Peyer's patch (tissue), 4 donors: ENCODE results near the gene KAT2A. TPM values are rescaled to one million over a fixed set of nuclear protein-coding genes. Genes with fewer than 3 reads are reported as not detected.
A peak's percentile ranks its signal among the peaks of the same experiment; 100 is the strongest.

ENCODE experiments used
- DNase-seq, 3 donors: peaks; one replicate each; pipeline ENCODE4 v3.0.0-alpha.2; 2017 to 2019
- H3K27ac ChIP-seq, 4 donors: fragments of 200-600 bp; sonication (generic); one replicate each; pipeline ENCODE4 v1.5.1; 2016 to 2019
- H3K27me3 ChIP-seq, 2 donors: fragments of 200-600 bp; sonication (generic); one replicate each; pipeline ENCODE4 v1.5.1; 2019
- H3K36me3 ChIP-seq, 3 donors: fragments of 200-600 bp; sonication (generic); one replicate each; pipeline ENCODE4 v1.5.1; 2016 to 2019
- H3K4me1 ChIP-seq, 4 donors: fragments of 200-600 bp; sonication (generic); one replicate each; pipeline ENCODE4 v1.5.1; 2016 to 2019
- H3K4me3 ChIP-seq, 4 donors: fragments of 200-600 bp; sonication (generic); 1 replicate in 3 of 4; 2 replicates in 1 of 4; pipeline ENCODE4 v1.5.1; 2016 to 2019; ENCODE audit warnings: mild to moderate bottlenecking in 1 of 4
- H3K9me3 ChIP-seq, 4 donors: fragments of 200-600 bp; sonication (generic); one replicate each; pipeline ENCODE4 v1.5.1; 2016 to 2019; ENCODE audit warnings: mild to moderate bottlenecking in 1 of 4
- CTCF ChIP-seq, 6 experiments: fragments of 450-650 bp in 4 of 6; fragments of 200-600 bp in 2 of 6; sonication (generic) in 1 of 6; IDR thresholded peaks; one replicate each; pipeline ENCODE4 v1.5.1; 2017 to 2019; ENCODE audit warnings: antibody characterized with exemption in 6 of 6, mild to moderate bottlenecking in 3 of 6, moderate library complexity in 1 of 6
- POLR2A ChIP-seq, 2 donors: fragments of 450-650 bp; IDR thresholded peaks; one replicate each; pipeline ENCODE4 v1.5.1; 2017; ENCODE audit warnings: antibody characterized with exemption in 2 of 2, mild to moderate bottlenecking in 2 of 2, moderate library complexity in 2 of 2
- total RNA-seq, 4 donors: library from RNA; depleted of rRNA; stranded (reverse); fragments of >200 nt; gene quantifications; one replicate each; pipeline ENCODE4 v1.1.0, GENCODE V29; 2016

The KAT2A gene
- total RNA-seq, 4 donors from 2014 or later: 9.8 to 172 (median 38.4) TPM

GRCh38 chr17:42106009-42106408 lies 15.2 kb downstream of the KAT2A start:
- H3K9me3 ChIP-seq: no peaks in the 10 kb centered on the region
- H3K27ac ChIP-seq: no peak overlapping the region
- H3K36me3 ChIP-seq: peaks cover 0 to 15% (median 0%) of the 10 kb centered on the region in 3 donors
- no peak for DNase-seq
- H3K4me3 ChIP-seq: no peak overlapping the region
- H3K27me3 ChIP-seq: no peaks in the 10 kb centered on the region
- no peak for TF ChIP-seq CTCF (IDR thresholded peaks at IDR 0.05)
- TF ChIP-seq POLR2A (IDR thresholded peaks at IDR 0.05): no peak
- peaks cover 0 to 2% (median 0%) of the 10 kb centered on the region in 4 donors for H3K4me1 ChIP-seq

- Histone ChIP-seq H3K9me3 (no peaks in the 10 kb centered on the region), H3K4me3 (no peak overlapping the region), H3K27me3 (no peaks in the 10 kb centered on the region), H3K4me1 (no peaks in the 10 kb centered on the region), H3K27ac (no peak overlapping the region), H3K36me3 (peaks cover 0 to 15% (median 0%) of the 10 kb centered on the region in 3 donors)
- no peak for DNase-seq
- TF ChIP-seq CTCF (IDR thresholded peaks at IDR 0.05): no peak
- no peak for TF ChIP-seq POLR2A (IDR thresholded peaks at IDR 0.05)
Measured at GRCh38 chr17:42104264-42104663, 16.9 kb downstream of the KAT2A start.

- no peak for TF ChIP-seq CTCF (IDR thresholded peaks at IDR 0.05)
- no peak for TF ChIP-seq POLR2A (IDR thresholded peaks at IDR 0.05)
- peaks cover 0 to 15% (median 0%) of the 10 kb centered on the region in 3 donors for H3K36me3 ChIP-seq
- peaks cover 0 to 3% (median under 1%) of the 10 kb centered on the region in 4 donors for H3K4me1 ChIP-seq
- H3K9me3 ChIP-seq: no peaks in the 10 kb centered on the region
- H3K27ac ChIP-seq: no peak overlapping the region
- no peaks in the 10 kb centered on the region for H3K27me3 ChIP-seq
- no peak for DNase-seq
- no peak overlapping the region for H3K4me3 ChIP-seq
Measured at GRCh38 chr17:42103221-42103954, 17.8 kb downstream of the KAT2A start.

- Histone ChIP-seq H3K36me3 (peaks cover 0 to 15% (median 0%) of the 10 kb centered on the region in 3 donors), H3K4me3 (no peak overlapping the region), H3K27ac (no peak overlapping the region), H3K4me1 (peaks cover 0 to 11% (median 9%) of the 10 kb centered on the region in 4 donors), H3K27me3 (peaks cover 0 to 8% of the 10 kb centered on the region in 2 donors), H3K9me3 (no peaks in the 10 kb centered on the region)
- DNase-seq: peak; percentile 59 to 83 (median 81)
- TF ChIP-seq CTCF (IDR thresholded peaks at IDR 0.05) (peak in 5 of 6 experiments; percentile 53 to 72 (median 65)), POLR2A (IDR thresholded peaks at IDR 0.05) (no peak)
Measured at GRCh38 chr17:42101513-42102292, 19.5 kb downstream of the KAT2A start.

GRCh38 chr17:42098730-42099399 lies 22.3 kb downstream of the KAT2A start:
- H3K9me3 ChIP-seq: no peaks in the 10 kb centered on the region
- no peak for TF ChIP-seq POLR2A (IDR thresholded peaks at IDR 0.05)
- TF ChIP-seq CTCF (IDR thresholded peaks at IDR 0.05): no peak
- H3K4me3 ChIP-seq: peak overlapping the region in 1 of 4 donors; percentile 43
- peaks cover 0 to 11% (median 9%) of the 10 kb centered on the region in 4 donors for H3K4me1 ChIP-seq
- peaks cover 0 to 8% of the 10 kb centered on the region in 2 donors for H3K27me3 ChIP-seq
- DNase-seq: no peak
- H3K27ac ChIP-seq: no peak overlapping the region
- H3K36me3 ChIP-seq: no peaks in the 10 kb centered on the region
